Measurements from ENCODE around the gene MYH15. TPM values are rescaled to one million over a fixed set of nuclear protein-coding genes. Genes with fewer than 3 reads are reported as not detected.

Gene MYH15
- total RNA-seq, 1 experiment from 2014 or later, result 1.2 TPM

DNA sequence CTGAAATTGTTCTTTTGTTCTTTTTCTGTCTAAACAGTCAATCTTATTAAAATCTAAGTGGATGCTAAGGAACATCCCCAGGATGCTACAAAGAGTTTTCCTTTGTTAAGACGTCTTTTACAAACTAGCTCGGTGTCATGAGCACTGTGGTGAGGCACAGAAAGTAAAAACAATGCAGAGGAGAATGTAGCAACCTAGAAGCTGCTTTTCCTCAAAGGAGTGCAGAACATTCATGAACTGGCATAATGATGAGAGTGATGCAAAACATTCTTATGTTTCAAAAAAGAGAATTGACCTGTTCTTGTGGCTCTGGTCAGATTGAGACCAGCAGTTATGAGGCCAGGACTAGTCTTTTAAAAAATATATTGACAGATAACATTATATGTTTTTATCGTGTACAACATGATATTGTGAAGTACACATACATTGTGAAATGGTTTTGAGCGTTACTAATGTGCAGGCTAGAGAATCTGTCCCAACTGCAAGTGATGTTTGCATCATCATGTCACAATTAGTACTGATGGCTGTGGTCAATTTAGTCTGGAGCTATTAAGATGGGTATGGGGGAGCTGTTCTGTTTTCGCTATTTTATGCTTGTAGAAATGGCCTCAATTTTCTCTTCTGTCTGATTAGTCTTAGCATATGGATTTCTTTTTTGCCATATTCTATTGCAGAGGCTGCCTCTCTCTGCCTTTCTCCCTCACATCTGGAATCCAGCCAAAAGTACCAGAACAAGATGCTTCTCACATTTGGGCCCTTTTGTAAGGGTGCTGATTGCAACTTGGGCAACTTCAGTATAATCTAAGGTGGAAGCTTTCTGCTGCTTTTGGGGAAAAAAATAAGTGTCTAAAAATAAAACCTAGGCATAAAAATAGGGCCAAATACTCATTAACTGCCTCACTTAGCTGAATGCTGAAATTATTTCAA lies 163.8 kb downstream of the MYH15 start:
- CTCF ChIA-PET, result no interaction called here
- ATAC-seq, result no peak
- BruUV-seq (replicated peaks), result no TSS peak
- no peaks in the 10 kb centered on the region for H3K27me3 ChIP-seq (ENCODE audit: control insufficient read depth, insufficient read depth, low read length)
- no peaks in the 10 kb centered on the region for H3K4me1 ChIP-seq (ENCODE audit: control insufficient read depth, insufficient read depth, low read length)
- POLR2A ChIA-PET, result no interaction called here
- H3K4me3 ChIP-seq (ENCODE audit: low read depth in 2 of 2, low read length in 2 of 2), result no peak overlapping the region
- intact Hi-C loops (cut with micrococcal nuclease; ENCODE audit: unreplicated experiment) (no loop called here), in situ Hi-C loops (cut with HindIII; ENCODE audit: low pct_unique_long_range_greater_than_20kb, low sequenced_read_pairs) (no loop called here)
- H3K27ac ChIP-seq (ENCODE audit: low read length), result no peak overlapping the region
- H3K9me3 ChIP-seq (ENCODE audit: control insufficient read depth, insufficient read depth, low read depth, low read length), result no peaks in the 10 kb centered on the region
- TF ChIP-seq, protein P1, sequence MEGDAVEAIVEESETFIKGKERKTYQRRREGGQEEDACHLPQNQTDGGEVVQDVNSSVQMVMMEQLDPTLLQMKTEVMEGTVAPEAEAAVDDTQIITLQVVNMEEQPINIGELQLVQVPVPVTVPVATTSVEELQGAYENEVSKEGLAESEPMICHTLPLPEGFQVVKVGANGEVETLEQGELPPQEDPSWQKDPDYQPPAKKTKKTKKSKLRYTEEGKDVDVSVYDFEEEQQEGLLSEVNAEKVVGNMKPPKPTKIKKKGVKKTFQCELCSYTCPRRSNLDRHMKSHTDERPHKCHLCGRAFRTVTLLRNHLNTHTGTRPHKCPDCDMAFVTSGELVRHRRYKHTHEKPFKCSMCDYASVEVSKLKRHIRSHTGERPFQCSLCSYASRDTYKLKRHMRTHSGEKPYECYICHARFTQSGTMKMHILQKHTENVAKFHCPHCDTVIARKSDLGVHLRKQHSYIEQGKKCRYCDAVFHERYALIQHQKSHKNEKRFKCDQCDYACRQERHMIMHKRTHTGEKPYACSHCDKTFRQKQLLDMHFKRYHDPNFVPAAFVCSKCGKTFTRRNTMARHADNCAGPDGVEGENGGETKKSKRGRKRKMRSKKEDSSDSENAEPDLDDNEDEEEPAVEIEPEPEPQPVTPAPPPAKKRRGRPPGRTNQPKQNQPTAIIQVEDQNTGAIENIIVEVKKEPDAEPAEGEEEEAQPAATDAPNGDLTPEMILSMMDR (IDR thresholded peaks at IDR 0.05), result no peak
- TF ChIP-seq TCF7L2 (IDR thresholded peaks at IDR 0.05; ENCODE audit: low read depth, low read length) (no peak), SIN3A (IDR thresholded peaks at IDR 0.05; ENCODE audit: borderline replicate concordance, insufficient read depth, low read depth, low read length) (no peak), POLR2AphosphoS5 (IDR thresholded peaks at IDR 0.05; ENCODE audit: low read depth, low read length) (no peak)
- TF ChIP-seq, protein P2, sequence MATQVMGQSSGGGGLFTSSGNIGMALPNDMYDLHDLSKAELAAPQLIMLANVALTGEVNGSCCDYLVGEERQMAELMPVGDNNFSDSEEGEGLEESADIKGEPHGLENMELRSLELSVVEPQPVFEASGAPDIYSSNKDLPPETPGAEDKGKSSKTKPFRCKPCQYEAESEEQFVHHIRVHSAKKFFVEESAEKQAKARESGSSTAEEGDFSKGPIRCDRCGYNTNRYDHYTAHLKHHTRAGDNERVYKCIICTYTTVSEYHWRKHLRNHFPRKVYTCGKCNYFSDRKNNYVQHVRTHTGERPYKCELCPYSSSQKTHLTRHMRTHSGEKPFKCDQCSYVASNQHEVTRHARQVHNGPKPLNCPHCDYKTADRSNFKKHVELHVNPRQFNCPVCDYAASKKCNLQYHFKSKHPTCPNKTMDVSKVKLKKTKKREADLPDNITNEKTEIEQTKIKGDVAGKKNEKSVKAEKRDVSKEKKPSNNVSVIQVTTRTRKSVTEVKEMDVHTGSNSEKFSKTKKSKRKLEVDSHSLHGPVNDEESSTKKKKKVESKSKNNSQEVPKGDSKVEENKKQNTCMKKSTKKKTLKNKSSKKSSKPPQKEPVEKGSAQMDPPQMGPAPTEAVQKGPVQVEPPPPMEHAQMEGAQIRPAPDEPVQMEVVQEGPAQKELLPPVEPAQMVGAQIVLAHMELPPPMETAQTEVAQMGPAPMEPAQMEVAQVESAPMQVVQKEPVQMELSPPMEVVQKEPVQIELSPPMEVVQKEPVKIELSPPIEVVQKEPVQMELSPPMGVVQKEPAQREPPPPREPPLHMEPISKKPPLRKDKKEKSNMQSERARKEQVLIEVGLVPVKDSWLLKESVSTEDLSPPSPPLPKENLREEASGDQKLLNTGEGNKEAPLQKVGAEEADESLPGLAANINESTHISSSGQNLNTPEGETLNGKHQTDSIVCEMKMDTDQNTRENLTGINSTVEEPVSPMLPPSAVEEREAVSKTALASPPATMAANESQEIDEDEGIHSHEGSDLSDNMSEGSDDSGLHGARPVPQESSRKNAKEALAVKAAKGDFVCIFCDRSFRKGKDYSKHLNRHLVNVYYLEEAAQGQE (IDR thresholded peaks at IDR 0.05; ENCODE audit: insufficient read depth in 1 of 2, low read depth in 2 of 2, low read length in 1 of 2), result no peak
- H3K36me3 ChIP-seq (ENCODE audit: control insufficient read depth, insufficient read depth, low read length), result no peaks in the 10 kb centered on the region
- DNase-seq (ENCODE audit: low read depth, low spot score), result no peak

DNA sequence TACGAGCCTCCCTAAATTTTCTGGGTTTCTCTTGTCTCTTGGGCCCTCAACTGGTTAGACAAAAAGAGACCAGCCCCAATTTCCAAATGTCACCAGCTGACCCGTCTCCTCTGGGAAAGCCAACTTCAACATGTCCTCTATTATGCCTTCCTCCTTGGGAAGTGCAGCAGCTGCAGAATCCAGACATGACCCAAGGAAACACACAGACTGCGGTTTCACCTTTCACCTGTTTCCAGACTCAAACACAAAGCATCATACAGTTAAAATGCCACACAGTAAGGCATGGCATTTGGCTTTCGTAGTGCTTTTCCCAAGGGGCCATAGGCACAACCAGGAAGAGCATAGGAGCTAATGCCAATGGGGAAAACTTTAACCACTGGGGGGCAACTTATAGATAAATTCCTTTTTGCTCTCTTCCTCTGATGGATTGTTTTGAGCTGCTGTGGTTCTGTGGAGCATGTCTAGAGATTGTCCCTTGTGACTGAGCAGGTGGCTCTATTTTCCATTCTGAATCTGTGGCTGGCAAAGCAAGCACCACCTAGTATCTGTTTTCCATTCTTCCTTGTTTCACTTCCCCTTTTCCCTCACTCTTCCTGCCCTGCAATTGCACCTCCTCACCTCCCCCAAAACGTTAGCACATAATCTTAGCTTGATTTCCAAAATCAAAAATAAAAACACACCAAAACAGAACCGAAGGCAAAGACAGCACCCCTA lies 164.7 kb downstream of the MYH15 start:
- CTCF ChIA-PET, result no interaction called here

More for the DNA sequence above, 164.7 kb downstream of the MYH15 start:
- H3K4me1 ChIP-seq (ENCODE audit: control insufficient read depth, insufficient read depth, low read length), result no peaks in the 10 kb centered on the region
- POLR2A ChIA-PET, result no interaction called here
- TF ChIP-seq POLR2AphosphoS5 (IDR thresholded peaks at IDR 0.05; ENCODE audit: low read depth, low read length) (no peak), SIN3A (IDR thresholded peaks at IDR 0.05; ENCODE audit: borderline replicate concordance, insufficient read depth, low read depth, low read length) (no peak)
- TF ChIP-seq, protein P2 (IDR thresholded peaks at IDR 0.05; ENCODE audit: insufficient read depth in 1 of 2, low read depth in 2 of 2, low read length in 1 of 2), result no peak
- intact Hi-C loops (cut with micrococcal nuclease; ENCODE audit: unreplicated experiment), result no loop called here
- BruUV-seq (replicated peaks), result no TSS peak
- ATAC-seq (no peak), DNase-seq (ENCODE audit: low read depth, low spot score) (no peak)
- no peaks in the 10 kb centered on the region for H3K27me3 ChIP-seq (ENCODE audit: control insufficient read depth, insufficient read depth, low read length)
- in situ Hi-C loops (cut with HindIII; ENCODE audit: low pct_unique_long_range_greater_than_20kb, low sequenced_read_pairs), result no loop called here
- no peak overlapping the region for H3K4me3 ChIP-seq (ENCODE audit: low read depth in 2 of 2, low read length in 2 of 2)
- no peaks in the 10 kb centered on the region for H3K36me3 ChIP-seq (ENCODE audit: control insufficient read depth, insufficient read depth, low read length)
- no peaks in the 10 kb centered on the region for H3K9me3 ChIP-seq (ENCODE audit: control insufficient read depth, insufficient read depth, low read depth, low read length)
- H3K27ac ChIP-seq (ENCODE audit: low read length), result no peak overlapping the region
